GM19463 (cell line): Measurements from ENCODE around the gene C9orf72.
"Not testable (repeated sequence)": the region's sequence is repeated elsewhere in the genome, so short reads cannot be mapped to it uniquely, and the experiment has no call there.

ENCODE experiments used
- ATAC-seq: cut with Tn5 transposase; IDR thresholded peaks from one replicate; pipeline ENCODE4 v1.9.1; 2021; ENCODE audit warnings: mild to moderate bottlenecking, moderate library complexity; ENCODE audit not compliant: unreplicated experiment

C9orf72 gene

DNA sequence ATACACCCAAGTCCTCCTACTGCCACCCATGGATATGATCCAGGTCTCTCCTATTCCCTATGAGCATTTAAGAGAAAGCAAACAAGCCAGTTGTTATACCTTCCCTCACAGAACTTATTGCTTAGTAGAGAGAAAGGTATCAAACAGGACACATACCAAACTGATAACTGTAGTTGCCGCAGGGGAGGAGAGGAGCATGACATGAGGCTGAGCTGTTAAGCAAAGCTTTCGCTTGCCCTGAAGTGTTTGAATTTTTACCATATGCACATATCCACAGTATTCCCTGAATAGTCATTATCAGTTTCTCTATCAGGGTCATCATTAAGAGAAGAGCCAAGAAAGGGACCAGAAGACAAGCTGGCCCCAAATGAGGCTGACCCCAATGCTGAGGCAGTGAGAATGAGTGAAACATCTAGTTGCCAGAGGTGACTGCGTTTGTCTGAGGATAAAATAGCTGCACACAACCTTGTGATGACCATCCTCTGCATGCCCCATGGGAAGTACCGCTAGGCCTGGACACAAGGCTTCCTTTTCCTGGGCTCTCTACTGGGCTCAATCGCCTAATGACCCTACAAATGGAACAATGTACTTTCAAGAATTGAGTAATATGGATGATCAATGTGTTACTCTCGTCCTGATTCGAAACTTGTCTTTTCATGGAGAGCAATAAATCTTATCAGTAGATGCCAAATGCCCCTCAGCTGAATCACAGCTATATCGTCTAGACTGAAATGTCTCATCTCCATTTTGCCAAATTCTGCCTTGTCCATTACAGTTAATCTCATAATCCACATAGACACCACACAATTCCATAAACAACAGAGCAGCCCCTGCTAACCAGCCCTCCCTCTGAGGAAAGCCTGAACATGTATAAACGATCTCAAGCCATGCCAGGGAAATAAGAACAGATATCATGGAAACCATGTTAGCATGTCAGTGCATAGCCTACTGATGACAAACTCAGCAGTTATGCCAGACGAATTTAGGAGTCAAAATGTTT is 53.5 kb downstream of the C9orf72 start:
- ATAC-seq = no peak

DNA sequence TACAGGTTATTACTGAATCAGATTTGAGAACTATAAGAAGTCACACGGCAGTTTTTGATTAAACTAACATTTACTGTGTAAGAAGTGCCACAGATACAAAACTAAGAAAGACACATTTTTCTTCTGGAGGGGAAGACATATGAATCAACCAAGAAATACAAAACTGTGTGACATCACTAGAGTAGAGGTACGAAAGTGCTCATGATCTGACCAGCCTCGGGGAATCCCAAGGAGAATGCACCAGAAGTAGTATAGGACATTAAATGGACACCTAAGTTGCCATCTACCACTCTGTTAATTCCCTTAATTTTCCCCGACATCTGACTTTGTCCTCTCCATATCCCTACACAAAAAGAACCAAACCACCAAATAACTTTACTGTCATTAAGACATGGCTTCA is 54.5 kb downstream of the C9orf72 start:
- ATAC-seq = peak; percentile 54

GRCh38 chr9:27518006-27518405 is 55.3 kb downstream of the C9orf72 start:
- ATAC-seq = no peak

- no peak for ATAC-seq
Observed at GRCh38 chr9:27514551-27514950, 58.7 kb downstream of the C9orf72 start.

GRCh38 chr9:27511771-27512170 is 61.5 kb downstream of the C9orf72 start:
- no peak for ATAC-seq

DNA sequence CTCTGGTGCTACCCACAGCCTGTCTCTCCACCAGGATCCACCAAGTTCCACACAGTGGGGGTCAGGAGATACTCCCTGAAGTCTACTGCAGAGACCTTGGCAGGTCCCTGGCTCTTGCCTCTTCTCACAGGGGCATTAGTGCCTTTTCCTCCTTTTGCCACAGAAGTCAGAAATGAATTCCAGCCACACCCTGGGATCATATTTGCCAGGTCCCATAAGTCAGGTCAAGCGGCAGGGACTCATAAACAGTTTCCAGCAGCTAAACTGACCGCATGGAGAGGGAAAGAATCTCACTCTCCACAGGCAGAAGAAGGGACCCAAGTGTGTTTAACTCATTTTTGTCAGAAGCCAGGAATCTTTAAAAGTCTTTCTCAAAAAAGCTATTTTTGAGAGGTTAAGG is 62.5 kb downstream of the C9orf72 start:
- no peak for ATAC-seq

GRCh38 chr9:27506981-27507380 is 66.3 kb downstream of the C9orf72 start:
- ATAC-seq = no peak

GRCh38 chr9:27505744-27506161 is 67.5 kb downstream of the C9orf72 start:
- ATAC-seq = no peak

DNA sequence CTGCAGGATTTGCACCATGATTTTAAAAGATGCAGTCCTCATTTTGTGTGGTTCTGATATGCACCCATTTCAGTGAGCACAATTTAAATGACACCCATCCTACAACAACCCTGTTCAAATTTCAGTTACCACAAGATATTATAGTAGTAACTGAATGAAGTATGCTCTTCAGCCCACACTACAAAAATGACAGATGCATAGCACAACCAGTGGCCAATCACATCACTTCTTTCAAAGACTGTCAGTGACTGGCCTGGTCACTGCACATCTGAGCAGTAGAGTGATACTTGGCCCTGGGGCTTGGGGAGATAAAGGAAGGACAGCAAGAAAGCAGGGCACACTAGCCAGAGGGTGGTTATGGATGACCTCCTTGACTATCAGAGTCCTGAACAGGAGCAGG is 69.0 kb downstream of the C9orf72 start:
- no peak for ATAC-seq

DNA sequence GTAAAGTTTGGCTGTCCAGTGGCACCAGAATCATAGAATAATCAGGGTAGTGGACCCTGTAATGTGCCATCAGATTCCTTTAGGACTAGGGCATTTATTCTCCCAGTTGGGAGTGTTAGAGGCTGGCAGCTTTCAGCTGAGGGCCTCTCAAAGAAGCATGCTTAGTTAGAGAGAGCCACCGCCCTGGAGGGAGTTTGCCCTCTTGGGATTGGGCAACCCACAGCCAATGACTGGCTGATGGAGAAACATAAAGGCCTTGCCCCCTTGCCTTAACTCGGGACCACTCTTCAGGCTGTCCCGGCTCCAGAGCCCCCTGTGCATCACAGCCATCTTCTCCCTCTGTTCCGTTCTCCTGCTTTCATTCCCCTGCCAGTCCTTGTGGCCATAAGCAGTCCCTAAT is 69.7 kb downstream of the C9orf72 start:
- no peak for ATAC-seq

GRCh38 chr9:27500902-27501301 is 72.4 kb downstream of the C9orf72 start:
- not testable (repeated sequence) for ATAC-seq

DNA sequence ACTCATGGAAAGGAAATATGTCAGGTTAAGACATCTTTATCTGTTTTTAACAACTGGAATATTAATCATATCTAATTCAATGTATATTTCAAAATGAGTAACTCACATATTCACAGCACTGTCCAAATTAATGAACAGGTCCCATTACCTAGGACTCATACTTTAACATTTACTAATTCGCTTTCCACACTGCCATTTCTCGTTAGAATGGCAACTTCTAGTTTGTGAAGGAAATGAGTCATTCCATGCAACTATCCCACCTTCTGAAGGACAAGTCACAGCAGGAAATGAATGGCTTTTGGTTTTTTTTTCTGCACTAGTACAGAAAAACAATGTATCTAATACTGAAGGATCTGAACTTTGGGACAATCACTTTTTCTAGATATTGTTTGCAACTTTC is 73.8 kb downstream of the C9orf72 start:
- peak; percentile 56 for ATAC-seq

DNA sequence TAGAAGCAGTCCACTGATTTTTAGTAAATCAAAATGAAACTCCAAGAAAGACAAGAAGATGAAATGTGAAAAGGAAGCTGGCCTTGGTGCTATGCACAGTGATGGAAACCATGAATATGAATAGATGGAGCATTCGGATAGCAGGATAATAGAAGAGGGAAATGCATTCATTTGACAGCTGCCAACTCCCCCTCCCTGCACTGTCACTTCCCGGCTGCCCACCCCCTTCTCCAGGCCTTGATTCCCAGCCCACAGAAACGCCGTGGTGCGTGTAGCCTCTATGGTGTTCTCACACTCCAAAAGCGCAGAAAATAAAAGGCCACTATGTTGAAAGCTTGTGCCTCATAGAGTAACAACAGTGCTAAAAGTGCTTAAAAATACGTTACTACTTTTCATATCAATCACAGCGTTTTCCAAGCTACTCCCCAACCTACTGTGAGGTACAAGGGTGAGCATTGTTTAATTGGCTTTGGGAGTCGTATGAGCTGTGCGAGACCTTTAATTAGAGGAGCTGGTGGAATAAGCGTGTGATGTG is 75.3 kb downstream of the C9orf72 start:
- ATAC-seq = no peak
